Right lobe of liver (tissue), 4 donors: Measurements from ENCODE around the gene OR12D2.

ENCODE experiments used
- CTCF ChIP-seq, 4 donors: fragments of 200-600 bp in 3 of 4; fragments of 450-650 bp in 1 of 4; IDR thresholded peaks; one replicate each; pipeline versions ENCODE4 v1.5.1 to v1.8.0; 2016 to 2022; ENCODE audit warnings: antibody characterized with exemption in 4 of 4, mild to moderate bottlenecking in 2 of 4
- POLR2A ChIP-seq: fragments of 450-650 bp; IDR thresholded peaks from one replicate; pipeline ENCODE4 v1.6.1; 2017; ENCODE audit warnings: antibody characterized with exemption, mild to moderate bottlenecking
- donor health status: DM: no; HTN: no; CAD: no.
- donor health status: DM: no; HTN: no; CAD: no.
- donor health status: DM: no; HTN: yes; CAD: no.

GRCh38 chr6:29388533-29388932, 6.9 kb upstream of the OR12D2 start:
- no peak for TF ChIP-seq CTCF (IDR thresholded peaks at IDR 0.05)
- no peak for TF ChIP-seq POLR2A
